GM10248 (cell line): ENCODE measurements around the gene DACH1.

Source experiments
- CTCF ChIA-PET: fragments of 300-600 bp; sonication (Branson Sonifier 250); formaldehyde crosslinking; extraction: SDS; loops from one replicate; lab custom pipeline; 2021; ENCODE audit warnings: antibody characterized with exemption; lab: Yijun Ruan, JAX
- POLR2A ChIA-PET: fragments of 350-650 bp; sonication (Branson Sonifier 250); formaldehyde crosslinking; extraction: SDS; loops from one replicate; lab custom pipeline; 2020; ENCODE audit warnings: antibody characterized with exemption; lab: Yijun Ruan, JAX
- DNase-seq: peaks from one replicate; pipeline ENCODE4 v3.0.0; 2012; ENCODE audit errors: extremely low spot score
- CTCF ChIP-seq: IDR thresholded peaks from 2 replicates; pipeline ENCODE4 v1.5.1; 2012; ENCODE audit warnings: mild to moderate bottlenecking, low read depth; ENCODE audit errors: extremely low read depth, missing control alignments, control extremely low read depth

Gene DACH1

DNA sequence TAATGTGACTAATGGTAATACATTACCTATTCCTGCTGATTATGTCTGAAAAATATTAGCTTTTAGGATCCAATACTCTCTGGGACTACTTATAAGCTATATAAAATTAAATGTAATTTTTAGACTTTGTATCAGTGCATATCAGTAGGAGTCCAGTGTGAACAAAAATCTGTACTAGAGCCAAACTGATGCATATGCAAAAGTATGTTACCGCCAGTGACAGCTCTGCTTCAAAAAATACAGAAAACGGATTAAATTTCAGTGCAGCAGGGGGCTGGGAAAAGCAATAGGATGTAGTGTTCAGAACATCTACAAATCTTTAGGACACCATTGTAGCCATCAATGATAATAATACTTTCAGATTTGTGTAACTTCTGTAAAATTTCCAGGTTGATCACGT lies 385.5 kb downstream of the DACH1 start:
- no peak for DNase-seq
- ChIA-PET CTCF (interaction anchor here (1.2 to 1.6 kb wide), 2 partner anchors 10 to 29 kb away, joined by 3 to 6 read pairs; no protein-coding TSS in a partner anchor), POLR2A (no interaction called here)
- TF ChIP-seq CTCF, result no peak

DNA sequence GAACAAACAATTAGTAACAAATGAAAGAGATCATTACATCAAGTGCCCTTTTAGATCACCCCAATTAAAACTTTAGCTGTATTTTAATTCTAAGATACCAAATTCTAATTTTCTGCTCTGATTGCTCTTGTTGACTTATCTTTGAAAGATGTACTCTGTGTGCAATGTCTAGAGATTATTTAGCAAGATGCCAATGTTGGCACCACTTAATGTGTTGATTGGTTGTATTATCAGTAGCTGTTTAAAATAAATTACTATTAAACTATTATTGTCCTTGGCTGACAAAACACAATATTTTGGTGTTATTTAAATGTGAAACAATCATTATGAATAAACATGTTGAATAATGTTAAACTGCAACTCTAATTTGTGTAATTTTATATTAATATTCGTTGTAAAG lies 386.0 kb downstream of the DACH1 start:
- POLR2A ChIA-PET, result no interaction called here
- TF ChIP-seq CTCF, result no peak
- CTCF ChIA-PET, result interaction anchor here (1.2 to 1.6 kb wide), 3 partner anchors 8 to 29 kb away, joined by 3 to 6 read pairs (median 3); no protein-coding TSS in a partner anchor
- no peak for DNase-seq

DNA sequence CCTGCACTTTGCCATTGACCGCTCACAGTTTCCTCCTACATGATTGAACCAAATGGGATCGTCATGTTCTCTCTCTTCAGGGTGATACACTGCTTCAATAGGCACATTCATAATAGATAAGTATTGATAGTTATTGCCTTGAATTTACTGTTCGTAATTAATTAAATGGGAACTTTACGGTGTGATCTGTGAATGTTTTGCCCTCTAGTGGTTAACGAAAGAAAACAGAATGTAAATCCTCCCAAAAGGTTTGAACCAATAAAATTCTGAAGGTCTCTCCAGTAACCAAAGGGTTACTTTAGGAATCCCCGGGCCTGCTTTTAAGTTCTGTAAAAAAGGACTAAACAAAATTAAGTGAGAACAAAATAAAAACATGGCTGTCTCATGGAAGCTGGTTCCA lies 389.3 kb downstream of the DACH1 start:
- peak; percentile 5 for DNase-seq
- CTCF ChIA-PET, result interaction anchor here (1.3 kb wide), 1 partner anchor 10 kb away, joined by 3 read pairs; no protein-coding TSS in a partner anchor

DNA sequence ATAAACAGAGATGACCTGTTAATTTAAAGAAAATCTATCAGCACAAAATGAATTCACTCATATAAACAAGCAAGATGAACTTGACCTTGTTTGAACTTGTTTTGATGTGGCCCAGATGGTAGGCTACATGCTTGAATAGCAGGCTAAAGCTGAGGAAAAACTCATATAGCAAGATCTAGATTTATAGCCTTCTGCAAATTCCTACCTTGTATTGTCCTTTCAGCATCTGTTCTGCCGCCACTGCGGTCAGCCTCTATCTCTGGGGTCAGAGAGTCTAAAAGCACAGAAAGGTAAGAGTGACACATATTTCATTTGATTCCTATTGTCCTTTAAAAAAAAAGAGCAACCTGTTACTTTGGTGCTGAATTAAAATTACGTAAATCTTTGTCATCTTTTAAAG lies 392.1 kb downstream of the DACH1 start:
- no peak for TF ChIP-seq CTCF
- POLR2A ChIA-PET, result no interaction called here

More for the DNA sequence above, 389.3 kb downstream of the DACH1 start:
- POLR2A ChIA-PET, result no interaction called here
- TF ChIP-seq CTCF, result no peak

DNA sequence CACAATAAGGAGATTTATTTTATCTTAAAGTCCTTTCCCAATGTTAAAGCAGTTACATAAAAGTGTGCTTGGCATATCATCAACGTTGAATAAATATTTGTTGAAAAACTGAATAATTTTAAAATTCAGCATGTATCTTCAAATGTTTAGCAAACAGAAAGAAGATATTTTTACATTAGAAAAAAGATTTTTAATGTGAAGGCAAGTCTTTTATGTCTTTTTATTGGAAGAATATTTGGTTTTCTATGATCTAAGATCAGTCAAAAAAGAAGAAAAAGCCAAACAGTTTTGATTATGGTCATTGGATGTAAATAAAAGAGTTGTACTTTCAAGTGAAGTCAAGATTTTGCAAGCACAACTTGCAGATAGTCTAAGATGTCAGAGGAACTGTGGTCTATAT lies 397.4 kb downstream of the DACH1 start:
- POLR2A ChIA-PET, result no interaction called here
- CTCF ChIA-PET, result no interaction called here
- no peak for DNase-seq
- no peak for TF ChIP-seq CTCF

More for the DNA sequence above, 392.1 kb downstream of the DACH1 start:
- no peak for DNase-seq
- CTCF ChIA-PET, result no interaction called here

- no peak for TF ChIP-seq CTCF
- no peak for DNase-seq
- POLR2A ChIA-PET, result no interaction called here
- CTCF ChIA-PET, result interaction anchor here (1.3 kb wide), 1 partner anchor 20 kb away, joined by 3 read pairs; no protein-coding TSS in a partner anchor
These were observed 402.3 kb downstream of the DACH1 start for GRCh38 chr13:71464686-71465085.
